HEK293 (cell line): ENCODE results near the gene TIGIT.

Source experiments
- ZNF324 ChIP-seq: fragments of 450-650 bp; formaldehyde crosslinking; IDR thresholded peaks from 2 replicates; pipeline ENCODE4 v1.5.1; 2016; ENCODE audit warnings: missing biosample characterization, missing genetic modification characterization
- TF ChIP-seq, protein P1 (sequence below): fragments of 450-650 bp; formaldehyde crosslinking; IDR thresholded peaks from 2 replicates; pipeline ENCODE4 v1.5.1; 2016; ENCODE audit warnings: missing biosample characterization, missing genetic modification characterization
- TF ChIP-seq, protein P2 (sequence below): fragments of 450-650 bp; formaldehyde crosslinking; IDR thresholded peaks from 2 replicates; pipeline ENCODE4 v1.5.1; 2017; ENCODE audit warnings: missing biosample characterization, missing genetic modification characterization
- TF ChIP-seq, protein P3 (sequence below): fragments of 450-650 bp; formaldehyde crosslinking; IDR thresholded peaks from 2 replicates; pipeline ENCODE4 v1.5.1; 2016; ENCODE audit warnings: missing biosample characterization, missing genetic modification characterization
- TF ChIP-seq, protein P4 (sequence below): fragments of 450-650 bp; formaldehyde crosslinking; IDR thresholded peaks from 2 replicates; pipeline ENCODE4 v1.5.1; 2016; ENCODE audit warnings: missing biosample characterization, missing genetic modification characterization

DNA sequence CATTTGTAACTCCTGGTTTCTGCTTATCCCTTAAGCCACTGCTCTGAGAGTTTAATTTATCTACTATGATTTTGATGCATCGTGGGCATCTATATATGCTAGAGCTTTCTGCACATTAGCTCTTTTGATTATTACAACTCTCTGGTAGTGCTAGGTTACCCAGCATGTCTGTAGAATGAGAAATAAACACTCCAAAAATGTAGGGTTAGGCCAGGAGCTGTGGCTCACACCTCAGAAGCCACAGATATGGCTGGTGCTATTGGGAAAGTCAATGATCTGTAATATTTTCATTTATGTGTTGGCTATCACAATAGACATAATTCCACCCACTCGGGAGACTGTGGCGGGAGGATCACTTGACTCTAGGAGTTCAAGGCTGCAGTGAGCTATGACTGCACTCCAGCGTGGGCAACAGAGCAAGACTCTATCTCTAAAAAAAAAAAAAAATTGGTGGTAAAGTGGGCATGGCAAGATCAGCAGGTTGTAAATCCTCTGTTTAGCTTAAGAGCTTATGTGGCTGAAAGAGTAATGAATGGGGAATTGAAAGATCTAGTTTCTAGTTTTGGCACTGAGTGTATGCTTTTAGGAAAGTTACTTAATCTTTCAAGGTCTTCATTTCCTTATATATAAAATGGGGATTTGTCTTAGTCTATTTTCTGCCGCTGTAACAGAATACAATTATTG is 6.3 kb downstream of the TIGIT start:
- TF ChIP-seq, protein P1, sequence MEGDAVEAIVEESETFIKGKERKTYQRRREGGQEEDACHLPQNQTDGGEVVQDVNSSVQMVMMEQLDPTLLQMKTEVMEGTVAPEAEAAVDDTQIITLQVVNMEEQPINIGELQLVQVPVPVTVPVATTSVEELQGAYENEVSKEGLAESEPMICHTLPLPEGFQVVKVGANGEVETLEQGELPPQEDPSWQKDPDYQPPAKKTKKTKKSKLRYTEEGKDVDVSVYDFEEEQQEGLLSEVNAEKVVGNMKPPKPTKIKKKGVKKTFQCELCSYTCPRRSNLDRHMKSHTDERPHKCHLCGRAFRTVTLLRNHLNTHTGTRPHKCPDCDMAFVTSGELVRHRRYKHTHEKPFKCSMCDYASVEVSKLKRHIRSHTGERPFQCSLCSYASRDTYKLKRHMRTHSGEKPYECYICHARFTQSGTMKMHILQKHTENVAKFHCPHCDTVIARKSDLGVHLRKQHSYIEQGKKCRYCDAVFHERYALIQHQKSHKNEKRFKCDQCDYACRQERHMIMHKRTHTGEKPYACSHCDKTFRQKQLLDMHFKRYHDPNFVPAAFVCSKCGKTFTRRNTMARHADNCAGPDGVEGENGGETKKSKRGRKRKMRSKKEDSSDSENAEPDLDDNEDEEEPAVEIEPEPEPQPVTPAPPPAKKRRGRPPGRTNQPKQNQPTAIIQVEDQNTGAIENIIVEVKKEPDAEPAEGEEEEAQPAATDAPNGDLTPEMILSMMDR (tag by site-specific recombination): no peak
- TF ChIP-seq, protein P2, sequence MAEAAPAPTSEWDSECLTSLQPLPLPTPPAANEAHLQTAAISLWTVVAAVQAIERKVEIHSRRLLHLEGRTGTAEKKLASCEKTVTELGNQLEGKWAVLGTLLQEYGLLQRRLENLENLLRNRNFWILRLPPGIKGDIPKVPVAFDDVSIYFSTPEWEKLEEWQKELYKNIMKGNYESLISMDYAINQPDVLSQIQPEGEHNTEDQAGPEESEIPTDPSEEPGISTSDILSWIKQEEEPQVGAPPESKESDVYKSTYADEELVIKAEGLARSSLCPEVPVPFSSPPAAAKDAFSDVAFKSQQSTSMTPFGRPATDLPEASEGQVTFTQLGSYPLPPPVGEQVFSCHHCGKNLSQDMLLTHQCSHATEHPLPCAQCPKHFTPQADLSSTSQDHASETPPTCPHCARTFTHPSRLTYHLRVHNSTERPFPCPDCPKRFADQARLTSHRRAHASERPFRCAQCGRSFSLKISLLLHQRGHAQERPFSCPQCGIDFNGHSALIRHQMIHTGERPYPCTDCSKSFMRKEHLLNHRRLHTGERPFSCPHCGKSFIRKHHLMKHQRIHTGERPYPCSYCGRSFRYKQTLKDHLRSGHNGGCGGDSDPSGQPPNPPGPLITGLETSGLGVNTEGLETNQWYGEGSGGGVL (tag by site-specific recombination): no peak
- TF ChIP-seq, protein P3, sequence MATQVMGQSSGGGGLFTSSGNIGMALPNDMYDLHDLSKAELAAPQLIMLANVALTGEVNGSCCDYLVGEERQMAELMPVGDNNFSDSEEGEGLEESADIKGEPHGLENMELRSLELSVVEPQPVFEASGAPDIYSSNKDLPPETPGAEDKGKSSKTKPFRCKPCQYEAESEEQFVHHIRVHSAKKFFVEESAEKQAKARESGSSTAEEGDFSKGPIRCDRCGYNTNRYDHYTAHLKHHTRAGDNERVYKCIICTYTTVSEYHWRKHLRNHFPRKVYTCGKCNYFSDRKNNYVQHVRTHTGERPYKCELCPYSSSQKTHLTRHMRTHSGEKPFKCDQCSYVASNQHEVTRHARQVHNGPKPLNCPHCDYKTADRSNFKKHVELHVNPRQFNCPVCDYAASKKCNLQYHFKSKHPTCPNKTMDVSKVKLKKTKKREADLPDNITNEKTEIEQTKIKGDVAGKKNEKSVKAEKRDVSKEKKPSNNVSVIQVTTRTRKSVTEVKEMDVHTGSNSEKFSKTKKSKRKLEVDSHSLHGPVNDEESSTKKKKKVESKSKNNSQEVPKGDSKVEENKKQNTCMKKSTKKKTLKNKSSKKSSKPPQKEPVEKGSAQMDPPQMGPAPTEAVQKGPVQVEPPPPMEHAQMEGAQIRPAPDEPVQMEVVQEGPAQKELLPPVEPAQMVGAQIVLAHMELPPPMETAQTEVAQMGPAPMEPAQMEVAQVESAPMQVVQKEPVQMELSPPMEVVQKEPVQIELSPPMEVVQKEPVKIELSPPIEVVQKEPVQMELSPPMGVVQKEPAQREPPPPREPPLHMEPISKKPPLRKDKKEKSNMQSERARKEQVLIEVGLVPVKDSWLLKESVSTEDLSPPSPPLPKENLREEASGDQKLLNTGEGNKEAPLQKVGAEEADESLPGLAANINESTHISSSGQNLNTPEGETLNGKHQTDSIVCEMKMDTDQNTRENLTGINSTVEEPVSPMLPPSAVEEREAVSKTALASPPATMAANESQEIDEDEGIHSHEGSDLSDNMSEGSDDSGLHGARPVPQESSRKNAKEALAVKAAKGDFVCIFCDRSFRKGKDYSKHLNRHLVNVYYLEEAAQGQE: no peak
- no peak for TF ChIP-seq ZNF324 (tag by site-specific recombination)
- TF ChIP-seq, protein P4, sequence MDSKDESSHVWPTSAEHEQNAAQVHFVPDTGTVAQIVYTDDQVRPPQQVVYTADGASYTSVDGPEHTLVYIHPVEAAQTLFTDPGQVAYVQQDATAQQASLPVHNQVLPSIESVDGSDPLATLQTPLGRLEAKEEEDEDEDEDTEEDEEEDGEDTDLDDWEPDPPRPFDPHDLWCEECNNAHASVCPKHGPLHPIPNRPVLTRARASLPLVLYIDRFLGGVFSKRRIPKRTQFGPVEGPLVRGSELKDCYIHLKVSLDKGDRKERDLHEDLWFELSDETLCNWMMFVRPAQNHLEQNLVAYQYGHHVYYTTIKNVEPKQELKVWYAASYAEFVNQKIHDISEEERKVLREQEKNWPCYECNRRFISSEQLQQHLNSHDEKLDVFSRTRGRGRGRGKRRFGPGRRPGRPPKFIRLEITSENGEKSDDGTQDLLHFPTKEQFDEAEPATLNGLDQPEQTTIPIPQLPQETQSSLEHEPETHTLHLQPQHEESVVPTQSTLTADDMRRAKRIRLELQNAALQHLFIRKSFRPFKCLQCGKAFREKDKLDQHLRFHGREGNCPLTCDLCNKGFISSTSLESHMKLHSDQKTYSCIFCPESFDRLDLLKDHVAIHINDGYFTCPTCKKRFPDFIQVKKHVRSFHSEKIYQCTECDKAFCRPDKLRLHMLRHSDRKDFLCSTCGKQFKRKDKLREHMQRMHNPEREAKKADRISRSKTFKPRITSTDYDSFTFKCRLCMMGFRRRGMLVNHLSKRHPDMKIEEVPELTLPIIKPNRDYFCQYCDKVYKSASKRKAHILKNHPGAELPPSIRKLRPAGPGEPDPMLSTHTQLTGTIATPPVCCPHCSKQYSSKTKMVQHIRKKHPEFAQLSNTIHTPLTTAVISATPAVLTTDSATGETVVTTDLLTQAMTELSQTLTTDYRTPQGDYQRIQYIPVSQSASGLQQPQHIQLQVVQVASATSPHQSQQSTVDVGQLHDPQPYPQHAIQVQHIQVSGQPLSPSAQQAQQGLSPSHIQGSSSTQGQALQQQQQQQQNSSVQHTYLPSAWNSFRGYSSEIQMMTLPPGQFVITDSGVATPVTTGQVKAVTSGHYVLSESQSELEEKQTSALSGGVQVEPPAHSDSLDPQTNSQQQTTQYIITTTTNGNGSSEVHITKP: no peak
